HL-60 (cell line): Measurements from ENCODE around the gene GRID2.

Experiments
- DNase-seq, 2 experiments: peaks; one replicate each; pipeline ENCODE4 v3.0.0-alpha.2; 2010 to 2020; ENCODE audit warnings: low read depth in 1 of 2, low spot score in 1 of 2
- H3K27ac ChIP-seq: fragments of 250-450 bp; sonication (Bioruptor Pico); replicated peaks from 2 replicates; pipeline ENCODE4 v1.5.1; 2020; ENCODE audit warnings: mild to moderate bottlenecking, moderate library complexity
- H3K27me3 ChIP-seq: fragments of 250-450 bp; sonication (Bioruptor Pico); 2 replicates; pipeline ENCODE4 v1.5.1; 2021; ENCODE audit warnings: mild to moderate bottlenecking, moderate library complexity; ENCODE audit not compliant: insufficient read depth, poor library complexity, severe bottlenecking
- H3K4me3 ChIP-seq: replicated peaks from 2 replicates; pipeline ENCODE4 v1.5.1; 2011; ENCODE audit warnings: mild to moderate bottlenecking, control low read depth, low read length; ENCODE audit not compliant: insufficient read depth
- GABPA ChIP-seq: IDR thresholded peaks from 2 replicates; pipeline ENCODE4 v1.6.1; 2012; ENCODE audit warnings: low read depth
- POLR2AphosphoS5 ChIP-seq: IDR thresholded peaks from 2 replicates; pipeline ENCODE4 v1.6.1; 2012; ENCODE audit warnings: low read depth
- SPI1 ChIP-seq: IDR thresholded peaks from 2 replicates; pipeline ENCODE4 v1.6.1; 2012; ENCODE audit warnings: low read depth, mild to moderate bottlenecking, borderline replicate concordance
- TF ChIP-seq, protein P1 (sequence below): IDR thresholded peaks from one replicate; pipeline ENCODE4 v1.5.1; 2011; ENCODE audit warnings: low read length, control low read depth, inconsistent platforms; ENCODE audit not compliant: insufficient read depth
- TF ChIP-seq, protein P2 (sequence below): IDR thresholded peaks from 2 replicates; pipeline ENCODE4 v1.6.1; 2012; ENCODE audit warnings: low read depth; ENCODE audit not compliant: insufficient replicate concordance

GRID2 gene

DNA sequence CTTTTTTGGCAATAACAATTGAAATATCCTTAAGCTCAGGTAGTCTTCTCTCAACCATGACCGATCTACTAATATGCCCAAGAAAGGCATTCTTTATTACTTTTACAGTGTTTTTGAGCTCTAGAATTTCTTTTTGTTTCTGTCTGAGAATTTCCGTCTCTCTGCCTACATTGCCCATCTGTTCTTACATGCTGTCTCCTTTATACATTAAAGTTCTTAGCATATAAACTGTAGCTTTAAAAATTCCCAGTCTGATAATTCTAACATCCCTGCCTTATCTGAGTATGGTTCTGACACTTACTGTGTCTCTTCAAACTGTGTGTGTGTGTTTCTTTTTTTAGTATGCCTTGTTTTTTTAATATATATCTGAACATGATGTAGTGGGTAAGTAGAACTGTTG lies 658.1 kb downstream of the GRID2 start:
- TF ChIP-seq GABPA (no peak), POLR2AphosphoS5 (no peak)
- DNase-seq, result no peak
- H3K4me3 ChIP-seq, result no peak overlapping the region
- H3K27ac ChIP-seq, result no peak overlapping the region
- H3K27me3 ChIP-seq, result no peaks in the 10 kb centered on the region

- DNase-seq, result no peak
- TF ChIP-seq SPI1 (no peak), GABPA (no peak), POLR2AphosphoS5 (no peak)
- TF ChIP-seq, protein P1, sequence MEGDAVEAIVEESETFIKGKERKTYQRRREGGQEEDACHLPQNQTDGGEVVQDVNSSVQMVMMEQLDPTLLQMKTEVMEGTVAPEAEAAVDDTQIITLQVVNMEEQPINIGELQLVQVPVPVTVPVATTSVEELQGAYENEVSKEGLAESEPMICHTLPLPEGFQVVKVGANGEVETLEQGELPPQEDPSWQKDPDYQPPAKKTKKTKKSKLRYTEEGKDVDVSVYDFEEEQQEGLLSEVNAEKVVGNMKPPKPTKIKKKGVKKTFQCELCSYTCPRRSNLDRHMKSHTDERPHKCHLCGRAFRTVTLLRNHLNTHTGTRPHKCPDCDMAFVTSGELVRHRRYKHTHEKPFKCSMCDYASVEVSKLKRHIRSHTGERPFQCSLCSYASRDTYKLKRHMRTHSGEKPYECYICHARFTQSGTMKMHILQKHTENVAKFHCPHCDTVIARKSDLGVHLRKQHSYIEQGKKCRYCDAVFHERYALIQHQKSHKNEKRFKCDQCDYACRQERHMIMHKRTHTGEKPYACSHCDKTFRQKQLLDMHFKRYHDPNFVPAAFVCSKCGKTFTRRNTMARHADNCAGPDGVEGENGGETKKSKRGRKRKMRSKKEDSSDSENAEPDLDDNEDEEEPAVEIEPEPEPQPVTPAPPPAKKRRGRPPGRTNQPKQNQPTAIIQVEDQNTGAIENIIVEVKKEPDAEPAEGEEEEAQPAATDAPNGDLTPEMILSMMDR, result no peak
- TF ChIP-seq, protein P2, sequence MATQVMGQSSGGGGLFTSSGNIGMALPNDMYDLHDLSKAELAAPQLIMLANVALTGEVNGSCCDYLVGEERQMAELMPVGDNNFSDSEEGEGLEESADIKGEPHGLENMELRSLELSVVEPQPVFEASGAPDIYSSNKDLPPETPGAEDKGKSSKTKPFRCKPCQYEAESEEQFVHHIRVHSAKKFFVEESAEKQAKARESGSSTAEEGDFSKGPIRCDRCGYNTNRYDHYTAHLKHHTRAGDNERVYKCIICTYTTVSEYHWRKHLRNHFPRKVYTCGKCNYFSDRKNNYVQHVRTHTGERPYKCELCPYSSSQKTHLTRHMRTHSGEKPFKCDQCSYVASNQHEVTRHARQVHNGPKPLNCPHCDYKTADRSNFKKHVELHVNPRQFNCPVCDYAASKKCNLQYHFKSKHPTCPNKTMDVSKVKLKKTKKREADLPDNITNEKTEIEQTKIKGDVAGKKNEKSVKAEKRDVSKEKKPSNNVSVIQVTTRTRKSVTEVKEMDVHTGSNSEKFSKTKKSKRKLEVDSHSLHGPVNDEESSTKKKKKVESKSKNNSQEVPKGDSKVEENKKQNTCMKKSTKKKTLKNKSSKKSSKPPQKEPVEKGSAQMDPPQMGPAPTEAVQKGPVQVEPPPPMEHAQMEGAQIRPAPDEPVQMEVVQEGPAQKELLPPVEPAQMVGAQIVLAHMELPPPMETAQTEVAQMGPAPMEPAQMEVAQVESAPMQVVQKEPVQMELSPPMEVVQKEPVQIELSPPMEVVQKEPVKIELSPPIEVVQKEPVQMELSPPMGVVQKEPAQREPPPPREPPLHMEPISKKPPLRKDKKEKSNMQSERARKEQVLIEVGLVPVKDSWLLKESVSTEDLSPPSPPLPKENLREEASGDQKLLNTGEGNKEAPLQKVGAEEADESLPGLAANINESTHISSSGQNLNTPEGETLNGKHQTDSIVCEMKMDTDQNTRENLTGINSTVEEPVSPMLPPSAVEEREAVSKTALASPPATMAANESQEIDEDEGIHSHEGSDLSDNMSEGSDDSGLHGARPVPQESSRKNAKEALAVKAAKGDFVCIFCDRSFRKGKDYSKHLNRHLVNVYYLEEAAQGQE, result no peak
- Histone ChIP-seq H3K4me3 (no peak overlapping the region), H3K27me3 (no peaks in the 10 kb centered on the region), H3K27ac (no peak overlapping the region)
These were observed 659.1 kb downstream of the GRID2 start for GRCh38 chr4:92962831-92963230.

DNA sequence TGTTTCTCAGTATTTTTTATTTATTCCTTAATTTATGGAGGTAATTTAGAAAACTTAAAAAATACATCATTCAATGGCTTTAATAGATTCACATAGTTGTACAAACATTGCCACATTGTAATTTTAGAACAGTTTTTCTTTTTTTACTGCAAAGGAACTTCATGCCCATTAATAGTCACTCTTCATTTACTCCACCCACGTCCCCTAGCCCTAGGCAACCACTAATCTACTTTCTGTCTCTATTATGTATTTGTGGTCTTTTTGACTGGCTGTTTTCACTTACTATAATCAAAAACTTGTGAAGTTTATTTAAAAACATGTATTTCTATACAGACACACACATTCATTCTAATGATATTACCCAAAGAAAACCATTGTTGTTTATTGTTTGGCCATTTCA lies 664.8 kb downstream of the GRID2 start:
- TF ChIP-seq, protein P1, result no peak
- TF ChIP-seq POLR2AphosphoS5 (no peak), GABPA (no peak), SPI1 (no peak)
- TF ChIP-seq, protein P2, result no peak
- no peak for DNase-seq
- no peak overlapping the region for H3K27ac ChIP-seq

GRCh38 chr4:92968996-92969395 lies 665.2 kb downstream of the GRID2 start:
- DNase-seq, result no peak
- TF ChIP-seq, protein P2, result no peak
- TF ChIP-seq SPI1 (no peak), POLR2AphosphoS5 (no peak), GABPA (no peak)
- TF ChIP-seq, protein P1, result no peak
- H3K27ac ChIP-seq, result no peak overlapping the region
- no peaks in the 10 kb centered on the region for H3K27me3 ChIP-seq
- H3K4me3 ChIP-seq, result no peak overlapping the region

More for the DNA sequence above, 664.8 kb downstream of the GRID2 start:
- Histone ChIP-seq H3K27me3 (no peaks in the 10 kb centered on the region), H3K4me3 (no peak overlapping the region)
